ENCODE results near the gene LDHB. TPM values are rescaled to one million over a fixed set of nuclear protein-coding genes. Genes with fewer than 3 reads are reported as not detected.
A peak's percentile ranks its signal among the peaks of the same experiment; 100 is the strongest.

LDHB gene
- total RNA-seq, 1 experiment from 2014 or later: 1,343 TPM

GRCh38 chr12:21634245-21634644, 23.4 kb downstream of the LDHB start:
- Mint-ChIP-seq H3K27me3 (ENCODE audit: low read depth) (no peaks in the 10 kb centered on the region), H3K9me3 (no peaks in the 10 kb centered on the region), H3K36me3 (ENCODE audit: insufficient read depth in 1 of 3, low read depth in 3 of 3) (peaks cover 27 to 47% (median 44%) of the 10 kb centered on the region in 3 experiments; a peak in 6 of 7 replicates), H3K4me1 (no peaks in the 10 kb centered on the region), H3K4me3 (no peak overlapping the region), H3K27ac (peak overlapping the region in 2 of 3 experiments; percentile 36 to 55; a peak in 1 of 7 replicates)
- Histone ChIP-seq H3K18ac (ENCODE audit: insufficient read length, low read depth, low read length) (no peak overlapping the region), H3K79me2 (ENCODE audit: insufficient read depth, low read length) (no peaks in the 10 kb centered on the region), H4K8ac (replicated peaks; ENCODE audit: insufficient read length, low read depth, low read length) (no peak overlapping the region), H3K27me3 (ENCODE audit: insufficient read depth, low read length) (no peaks in the 10 kb centered on the region), H3K9ac (ENCODE audit: extremely low read depth, insufficient read length, low read length) (no peak overlapping the region), H2BK20ac (ENCODE audit: low read depth, low read length, poor library complexity, severe bottlenecking) (no peak overlapping the region), H2AK5ac (ENCODE audit: insufficient read length, low read length) (no peak overlapping the region), H2BK120ac (ENCODE audit: low read depth, low read length, poor library complexity, severe bottlenecking) (no peak overlapping the region), H2BK15ac (ENCODE audit: low read depth, low read length) (no peak overlapping the region), H3K4me1 (ENCODE audit: insufficient read depth, low read length) (no peaks in the 10 kb centered on the region), H3K27ac (ENCODE audit: insufficient read length, low read depth, low read length) (no peak overlapping the region), H3K56ac (ENCODE audit: insufficient read length, low read depth, low read length) (no peak overlapping the region), H2AFZ (ENCODE audit: low read length) (no peak overlapping the region), H3K23me2 (ENCODE audit: insufficient read length, low read depth, low read length, poor library complexity, severe bottlenecking) (no peaks in the 10 kb centered on the region), H3K9me3 (ENCODE audit: control insufficient read depth, low read depth, low read length) (no peaks in the 10 kb centered on the region), H4K5ac (ENCODE audit: insufficient read length, low read depth, low read length) (no peak overlapping the region), H3K79me1 (ENCODE audit: insufficient read depth, low read depth, low read length, poor library complexity, severe bottlenecking) (no peaks in the 10 kb centered on the region), H3K4ac (ENCODE audit: low read depth, low read length) (no peak overlapping the region), H3K23ac (ENCODE audit: insufficient read length, low read depth, low read length) (no peak overlapping the region), H2BK12ac (ENCODE audit: insufficient read length, low read depth, low read length) (no peak overlapping the region), H4K91ac (ENCODE audit: insufficient read length, low read depth, low read length) (no peak overlapping the region), H2BK5ac (ENCODE audit: insufficient read length, low read length) (no peak overlapping the region), H4K20me1 (ENCODE audit: control insufficient read depth, insufficient read depth, insufficient read length) (no peaks in the 10 kb centered on the region), H3K14ac (ENCODE audit: insufficient read depth, low read length) (no peak overlapping the region), H3T11ph (ENCODE audit: low read length) (no peak overlapping the region), H3K4me2 (ENCODE audit: insufficient read depth, insufficient read length, low read length) (no peak overlapping the region)
- no peak for DNase-seq
- no peak for TF ChIP-seq CTCF (conservative IDR thresholded peaks at IDR 0.05)
- no CpG with 5 or more reads among the region's 3 CpGs for WGBS (ENCODE audit: extremely low coverage, insufficient read length, low lambda C conversion rate)

All from H9 (cell line).